CD4-positive, alpha-beta T cell treated with Interleukin-2 at 100 ng/mL for 4 hours (primary cell): Measurements from ENCODE around the gene TUBB2A.
"Not testable (repeated sequence)": the region's sequence is repeated elsewhere in the genome, so short reads cannot be mapped to it uniquely, and the experiment has no call there.

Source experiments
- DNase-seq: peaks from one replicate; pipeline ENCODE4 v3.0.0-alpha.2; 2020; ENCODE audit warnings: low spot score

The TUBB2A gene

GRCh38 chr6:3152689-3153088, 4.7 kb downstream of the TUBB2A start:
- DNase-seq: no peak

- DNase-seq: no peak
Observed at GRCh38 chr6:3151691-3152090, 5.7 kb downstream of the TUBB2A start.

GRCh38 chr6:3147914-3148757, 9.2 kb downstream of the TUBB2A start:
- no peak for DNase-seq

GRCh38 chr6:3144571-3144970, 12.8 kb downstream of the TUBB2A start:
- DNase-seq: no peak

GRCh38 chr6:3143158-3143557, 14.2 kb downstream of the TUBB2A start:
- no peak for DNase-seq

GRCh38 chr6:3142536-3142935, 14.8 kb downstream of the TUBB2A start:
- DNase-seq: no peak

GRCh38 chr6:3140201-3140600, 17.1 kb downstream of the TUBB2A start:
- no peak for DNase-seq

GRCh38 chr6:3139090-3139903, 18.0 kb downstream of the TUBB2A start:
- DNase-seq: no peak

GRCh38 chr6:3138341-3138740, 19.0 kb downstream of the TUBB2A start:
- no peak for DNase-seq

- not testable (repeated sequence) for DNase-seq
Observed at GRCh38 chr6:3137873-3138272, 19.5 kb downstream of the TUBB2A start.

- DNase-seq: no peak
Observed at GRCh38 chr6:3137057-3137777, 20.1 kb downstream of the TUBB2A start.

- no peak for DNase-seq
Observed at GRCh38 chr6:3136292-3137011, 20.9 kb downstream of the TUBB2A start.

- DNase-seq: no peak
Observed at GRCh38 chr6:3135668-3136291, 21.6 kb downstream of the TUBB2A start.

- no peak for DNase-seq
Observed at GRCh38 chr6:3133515-3133914, 23.8 kb downstream of the TUBB2A start.

- no peak for DNase-seq
Observed at GRCh38 chr6:3131695-3132094, 25.6 kb downstream of the TUBB2A start.

- DNase-seq: no peak
Observed at GRCh38 chr6:3128356-3129108, 28.8 kb downstream of the TUBB2A start.

GRCh38 chr6:3125815-3126214, 31.5 kb downstream of the TUBB2A start:
- DNase-seq: no peak

- DNase-seq: no peak
Observed at GRCh38 chr6:3124667-3125066, 32.7 kb downstream of the TUBB2A start.

GRCh38 chr6:3122823-3123182, 34.5 kb downstream of the TUBB2A start:
- DNase-seq: no peak

- no peak for DNase-seq
Observed at GRCh38 chr6:3120765-3121089, 36.6 kb downstream of the TUBB2A start.
